ENCODE data around the gene VDAC1. TPM values are rescaled to one million over a fixed set of nuclear protein-coding genes. Genes with fewer than 3 reads are reported as not detected.

The VDAC1 gene
- total RNA-seq, 2 experiments from 2014 or later = 157 to 247 TPM

- H3K4me1 ChIP-seq (ENCODE audit: insufficient read depth, low read length, poor library complexity, severe bottlenecking) = peaks cover 11% of the 10 kb centered on the region
- no peaks in the 10 kb centered on the region for H3K9me3 ChIP-seq (ENCODE audit: low read length)
- no TSS peak for BruUV-seq (replicated peaks)
- no peak overlapping the region for H3K4me3 ChIP-seq (ENCODE audit: low read depth, low read length, poor library complexity, severe bottlenecking)
- TF ChIP-seq EZH2phosphoT487 (IDR thresholded peaks at IDR 0.05; ENCODE audit: borderline replicate concordance, low read depth, low read length) (no peak), CTCF (conservative IDR thresholded peaks at IDR 0.05; ENCODE audit: low read length) (no peak)
- no peak overlapping the region for H3K27ac ChIP-seq (ENCODE audit: low read depth, low read length, poor library complexity, severe bottlenecking)
- intact Hi-C loops (cut with micrococcal nuclease; ENCODE audit: unreplicated experiment) = no loop called here
- H2AFZ ChIP-seq (ENCODE audit: low read length) = no peak overlapping the region
- no peak for DNase-seq (ENCODE audit: low spot score)
- H3K9me2 ChIP-seq (ENCODE audit: insufficient read depth, low read length) = no peaks in the 10 kb centered on the region
- ChIA-PET POLR2A (interaction anchor here (0.5 kb wide), 1 partner anchor 452 kb away, joined by 3 read pairs; no protein-coding TSS in a partner anchor), CTCF (ENCODE audit: unreplicated experiment) (no interaction called here)
- H3K79me2 ChIP-seq (ENCODE audit: insufficient read depth, low read depth, low read length) = peaks cover 12% of the 10 kb centered on the region
- no peaks in the 10 kb centered on the region for H4K20me1 ChIP-seq (ENCODE audit: insufficient read depth, low read length)
- H3K36me3 ChIP-seq (ENCODE audit: insufficient read depth, low read length) = peaks cover 10% of the 10 kb centered on the region; the same call in 1 of the 2 replicates
- H3K4me2 ChIP-seq (ENCODE audit: low read length) = no peak overlapping the region
Observed at GRCh38 chr5:134007581-134008265, 2.9 kb upstream of the VDAC1 start.

- Histone ChIP-seq H3K27ac (ENCODE audit: low read depth, low read length, poor library complexity, severe bottlenecking) (no peak overlapping the region), H3K4me2 (ENCODE audit: low read length) (no peak overlapping the region), H3K36me3 (ENCODE audit: insufficient read depth, low read length) (peaks cover 25% of the 10 kb centered on the region), H3K4me3 (ENCODE audit: low read depth, low read length, poor library complexity, severe bottlenecking) (no peak overlapping the region), H3K9me2 (ENCODE audit: insufficient read depth, low read length) (no peaks in the 10 kb centered on the region), H2AFZ (ENCODE audit: low read length) (no peak overlapping the region), H3K79me2 (ENCODE audit: insufficient read depth, low read depth, low read length) (peaks cover 28% of the 10 kb centered on the region), H4K20me1 (ENCODE audit: insufficient read depth, low read length) (no peaks in the 10 kb centered on the region), H3K9me3 (ENCODE audit: low read length) (no peaks in the 10 kb centered on the region), H3K4me1 (ENCODE audit: insufficient read depth, low read length, poor library complexity, severe bottlenecking) (peaks cover 22% of the 10 kb centered on the region)
- DNase-seq (ENCODE audit: low spot score) = no peak
- intact Hi-C loops (cut with micrococcal nuclease; ENCODE audit: unreplicated experiment) = no loop called here
- TF ChIP-seq EZH2phosphoT487 (IDR thresholded peaks at IDR 0.05; ENCODE audit: borderline replicate concordance, low read depth, low read length) (no peak), CTCF (conservative IDR thresholded peaks at IDR 0.05; ENCODE audit: low read length) (no peak)
- ChIA-PET POLR2A (interaction anchor here (0.7 kb wide), 1 partner anchor 197 kb away, joined by 4 read pairs; no protein-coding TSS in a partner anchor), CTCF (ENCODE audit: unreplicated experiment) (no interaction called here)
- no TSS peak for BruUV-seq (replicated peaks)
Observed at GRCh38 chr5:134006115-134006514, 1.3 kb upstream of the VDAC1 start.

GRCh38 chr5:134005417-134006061, 764 bp upstream of the VDAC1 start:
- Histone ChIP-seq H3K4me2 (ENCODE audit: low read length) (peak overlapping the region; percentile 63), H3K9me2 (ENCODE audit: insufficient read depth, low read length) (no peaks in the 10 kb centered on the region), H3K9me3 (ENCODE audit: low read length) (no peaks in the 10 kb centered on the region), H3K36me3 (ENCODE audit: insufficient read depth, low read length) (peaks cover 31% of the 10 kb centered on the region), H3K4me3 (ENCODE audit: low read depth, low read length, poor library complexity, severe bottlenecking) (peak overlapping the region; percentile 83), H4K20me1 (ENCODE audit: insufficient read depth, low read length) (no peaks in the 10 kb centered on the region), H3K27ac (ENCODE audit: low read depth, low read length, poor library complexity, severe bottlenecking) (no peak overlapping the region), H3K79me2 (ENCODE audit: insufficient read depth, low read depth, low read length) (peaks cover 34% of the 10 kb centered on the region), H3K4me1 (ENCODE audit: insufficient read depth, low read length, poor library complexity, severe bottlenecking) (peaks cover 22% of the 10 kb centered on the region), H2AFZ (ENCODE audit: low read length) (peak overlapping the region; percentile 90)
- BruUV-seq (replicated peaks) = TSS peak; percentile 69
- TF ChIP-seq CTCF (conservative IDR thresholded peaks at IDR 0.05; ENCODE audit: low read length) = no peak
- TF ChIP-seq EZH2phosphoT487 (IDR thresholded peaks at IDR 0.05; ENCODE audit: borderline replicate concordance, low read depth, low read length) = no peak
- intact Hi-C loops (cut with micrococcal nuclease; ENCODE audit: unreplicated experiment) = no loop called here
- DNase-seq (ENCODE audit: low spot score) = no peak
- CTCF ChIA-PET (ENCODE audit: unreplicated experiment) = interaction anchor here (0.6 kb wide), 1 partner anchor 228 kb away, joined by 3 read pairs; no protein-coding TSS in a partner anchor
- POLR2A ChIA-PET = interaction anchor here (0.6 to 0.7 kb wide), 2 partner anchors 38 to 371 kb away, joined by 3 read pairs; no protein-coding TSS in a partner anchor

Data from OCI-LY7 (cell line).